SK-N-SH (cell line): Measurements from ENCODE around the gene ST6GALNAC6. TPM values are rescaled to one million over a fixed set of nuclear protein-coding genes. Genes with fewer than 3 reads are reported as not detected.

Experiments
- CTCF ChIA-PET: fragments of 300-600, 350-600 bp; formaldehyde crosslinking; extraction: SDS; loops from one replicate; lab custom pipeline; 2021; lab: Yijun Ruan, JAX
- POLR2A ChIA-PET: fragments of 350-600 bp; sonication (Branson Sonifier 250); formaldehyde crosslinking; extraction: SDS; loops from one replicate; lab custom pipeline; 2020; ENCODE audit warnings: antibody characterized with exemption, inconsistent platforms; lab: Yijun Ruan, JAX
- DNase-seq: peaks from one replicate; pipeline ENCODE4 v3.0.0; 2012
- H2AFZ ChIP-seq: fragments of 200-600 bp; sonication (generic); 2 replicates; pipeline ENCODE4 v1.8.1; 2016; ENCODE audit warnings: antibody characterized with exemption, mild to moderate bottlenecking, low read depth
- H3F3A ChIP-seq: fragments of 200-600 bp; sonication (generic); replicated peaks from 2 replicates; pipeline ENCODE3; 2016; ENCODE audit warnings: antibody characterized with exemption, mild to moderate bottlenecking; ENCODE audit not compliant: insufficient read depth
- H3K27ac ChIP-seq, 2 experiments: fragments of 200-500 bp in 1 of 2; fragments of 200-600 bp in 1 of 2; sonication (Bioruptor generic) in 1 of 2; sonication (generic), shearing (Covaris generic) in 1 of 2; 2 replicates each; pipeline versions ENCODE4 v1.5.1 to v1.6.1; 2014 to 2016; ENCODE audit warnings: low read depth in 2 of 2, inconsistent platforms in 1 of 2, low read length in 1 of 2, mild to moderate bottlenecking in 1 of 2, mixed read lengths in 1 of 2
- H3K27me3 ChIP-seq: fragments of 200-600 bp; sonication (generic), shearing (Covaris generic); 2 replicates; pipeline ENCODE4 v1.6.1; 2016; ENCODE audit warnings: mixed run types; ENCODE audit not compliant: insufficient read depth
- H3K36me3 ChIP-seq, 2 experiments: fragments of 200-500 bp in 1 of 2; fragments of 200-600 bp in 1 of 2; sonication (Bioruptor generic) in 1 of 2; sonication (generic) in 1 of 2; replicated peaks in 1 of 2; 2 replicates each; pipeline versions ENCODE3 to v1.5.1; 2014 to 2016; ENCODE audit warnings: low read length in 1 of 2, mild to moderate bottlenecking in 1 of 2; ENCODE audit not compliant: insufficient read depth in 2 of 2, control insufficient read depth in 1 of 2
- H3K4me1 ChIP-seq, 2 experiments: fragments of 200-500 bp in 1 of 2; fragments of 200-600 bp in 1 of 2; sonication (Bioruptor generic) in 1 of 2; sonication (generic), shearing (Covaris generic) in 1 of 2; 2 replicates each; pipeline versions ENCODE4 v1.5.1 to v1.6.1; 2014 to 2016; ENCODE audit warnings: low read depth in 1 of 2, low read length in 1 of 2, mixed run types in 1 of 2; ENCODE audit not compliant: insufficient read depth in 2 of 2, control insufficient read depth in 1 of 2
- H3K4me2 ChIP-seq: fragments of 200-600 bp; sonication (generic), shearing (Covaris generic); 2 replicates; pipeline ENCODE4 v1.6.1; 2017; ENCODE audit warnings: mixed run types
- H3K4me3 ChIP-seq, 2 experiments: fragments of 200-500 bp in 1 of 2; fragments of 200-600 bp in 1 of 2; sonication (Bioruptor generic) in 1 of 2; sonication (generic), shearing (Covaris generic) in 1 of 2; 2 replicates each; pipeline versions ENCODE4 v1.5.1 to v1.8.1; 2014 to 2016; ENCODE audit warnings: low read depth in 2 of 2, inconsistent platforms in 1 of 2, low read length in 1 of 2, mild to moderate bottlenecking in 1 of 2, mixed read lengths in 1 of 2, moderate library complexity in 1 of 2
- H3K79me2 ChIP-seq: fragments of 200-600 bp; sonication (generic); 2 replicates; pipeline ENCODE4 v1.8.1; 2017; ENCODE audit warnings: mild to moderate bottlenecking; ENCODE audit not compliant: insufficient read depth
- H3K9ac ChIP-seq: fragments of 200-600 bp; sonication (generic); 2 replicates; pipeline ENCODE4 v1.6.1; 2017; ENCODE audit warnings: mixed run types
- H3K9me2 ChIP-seq: fragments of 200-600 bp; sonication (generic); 2 replicates; pipeline ENCODE4 v1.6.1; 2017; ENCODE audit warnings: mixed run types
- H3K9me3 ChIP-seq: fragments of 200-600 bp; sonication (generic); 2 replicates; pipeline ENCODE4 v1.6.1; 2017; ENCODE audit warnings: mixed run types, mild to moderate bottlenecking, moderate library complexity
- H4K20me1 ChIP-seq: fragments of 200-600 bp; sonication (generic); 2 replicates; pipeline ENCODE4 v1.6.1; 2017; ENCODE audit warnings: mild to moderate bottlenecking, mixed run types; ENCODE audit not compliant: insufficient read depth
- EP300 ChIP-seq, 2 experiments: IDR thresholded peaks; 2 replicates each; pipeline versions ENCODE4 v1.4.0 to v1.6.1; 2012; ENCODE audit warnings: borderline replicate concordance in 1 of 2, low read depth in 1 of 2, low read length in 1 of 2
- FOXM1 ChIP-seq: IDR thresholded peaks from 2 replicates; pipeline ENCODE4 v1.4.0; 2012; ENCODE audit warnings: low read depth, mild to moderate bottlenecking
- GATA2 ChIP-seq: sonication (generic); formaldehyde crosslinking; IDR thresholded peaks from 2 replicates; pipeline ENCODE4 v1.5.0; 2020; ENCODE audit warnings: mild to moderate bottlenecking, missing genetic modification reagents
- NFIC ChIP-seq: IDR thresholded peaks from 2 replicates; pipeline ENCODE4 v1.4.0; 2012; ENCODE audit warnings: borderline replicate concordance
- RAD21 ChIP-seq: IDR thresholded peaks from 2 replicates; pipeline ENCODE4 v1.6.1; 2012; ENCODE audit warnings: mild to moderate bottlenecking, low read length
- SMC3 ChIP-seq: IDR thresholded peaks from 2 replicates; pipeline ENCODE4 v1.6.1; 2012; ENCODE audit warnings: low read depth, low read length, improper control_type of control experiment
- TAF1 ChIP-seq: IDR thresholded peaks from 2 replicates; pipeline ENCODE4 v1.6.1; 2012; ENCODE audit warnings: low read depth, mild to moderate bottlenecking, low read length, moderate library complexity, borderline replicate concordance
- TCF12 ChIP-seq: IDR thresholded peaks from 2 replicates; pipeline ENCODE4 v1.4.0; 2012
- TEAD4 ChIP-seq: IDR thresholded peaks from 2 replicates; pipeline ENCODE4 v1.4.0; 2012; ENCODE audit warnings: mild to moderate bottlenecking, borderline replicate concordance; ENCODE audit not compliant: insufficient read depth
- YY1 ChIP-seq: IDR thresholded peaks from 2 replicates; pipeline ENCODE4 v1.4.0; 2012; ENCODE audit warnings: low read depth, mild to moderate bottlenecking
- WGBS: methylation state at CpG from one replicate; pipeline ENCODE4 v1.1.6; 2017; ENCODE audit warnings: low lambda C conversion rate; 5-methylcytosine and 5-hydroxymethylcytosine counted together
- polyA plus RNA-seq, 3 experiments: library from polyadenylated mRNA; depleted of rRNA; stranded (reverse); fragments of >200 nt; gene quantifications; 2 replicates each; pipeline ENCODE4 v1.2.3, GENCODE V29; 2012
- TF ChIP-seq, protein P1 (sequence below): IDR thresholded peaks from 2 replicates; pipeline ENCODE4 v1.4.0; 2012; ENCODE audit warnings: low read depth, borderline replicate concordance
- TF ChIP-seq, protein P2 (sequence below): fragments of 150-350 bp; IDR thresholded peaks from 2 replicates; pipeline ENCODE4 v1.6.1; 2016; ENCODE audit warnings: mild to moderate bottlenecking, low read depth, low read length
- TF ChIP-seq, protein P3 (sequence below): fragments of 200-600 bp; sonication (generic); IDR thresholded peaks from 2 replicates; pipeline ENCODE4 v1.6.1; 2017; ENCODE audit warnings: antibody characterized with exemption, mild to moderate bottlenecking, moderate library complexity

Gene ST6GALNAC6
- polyA plus RNA-seq, 1 of the 3 experiments (the other 2 are of a cell fraction) = 34.8 TPM

DNA sequence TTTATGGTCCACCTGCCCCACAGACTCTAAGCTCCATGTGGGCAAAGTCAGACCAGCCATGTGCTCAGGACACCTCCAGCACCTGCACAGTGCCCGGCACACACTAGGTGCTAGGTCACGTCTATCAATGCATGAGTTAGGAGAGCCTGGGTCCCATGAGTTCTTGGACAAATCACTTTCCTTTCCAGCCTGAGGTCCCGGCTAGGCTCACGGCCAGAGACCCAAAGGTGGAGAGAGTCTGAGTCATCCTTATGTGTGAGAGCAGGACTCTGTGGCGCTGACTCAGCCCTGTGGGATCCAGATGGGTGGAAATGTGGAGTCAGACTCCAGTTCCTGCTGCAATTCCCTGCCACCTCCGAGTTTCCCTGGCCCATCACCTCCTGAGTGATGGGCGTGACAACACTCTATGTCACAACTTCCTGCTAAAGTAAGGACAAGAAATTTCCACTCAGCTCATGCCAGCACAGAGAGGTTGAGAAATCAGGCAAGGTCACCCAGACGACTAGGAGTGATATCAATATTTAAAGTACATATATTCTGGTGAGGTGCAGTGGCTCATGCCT lies 19.9 kb upstream of the ST6GALNAC6 start (continued):
- TF ChIP-seq, protein P1, sequence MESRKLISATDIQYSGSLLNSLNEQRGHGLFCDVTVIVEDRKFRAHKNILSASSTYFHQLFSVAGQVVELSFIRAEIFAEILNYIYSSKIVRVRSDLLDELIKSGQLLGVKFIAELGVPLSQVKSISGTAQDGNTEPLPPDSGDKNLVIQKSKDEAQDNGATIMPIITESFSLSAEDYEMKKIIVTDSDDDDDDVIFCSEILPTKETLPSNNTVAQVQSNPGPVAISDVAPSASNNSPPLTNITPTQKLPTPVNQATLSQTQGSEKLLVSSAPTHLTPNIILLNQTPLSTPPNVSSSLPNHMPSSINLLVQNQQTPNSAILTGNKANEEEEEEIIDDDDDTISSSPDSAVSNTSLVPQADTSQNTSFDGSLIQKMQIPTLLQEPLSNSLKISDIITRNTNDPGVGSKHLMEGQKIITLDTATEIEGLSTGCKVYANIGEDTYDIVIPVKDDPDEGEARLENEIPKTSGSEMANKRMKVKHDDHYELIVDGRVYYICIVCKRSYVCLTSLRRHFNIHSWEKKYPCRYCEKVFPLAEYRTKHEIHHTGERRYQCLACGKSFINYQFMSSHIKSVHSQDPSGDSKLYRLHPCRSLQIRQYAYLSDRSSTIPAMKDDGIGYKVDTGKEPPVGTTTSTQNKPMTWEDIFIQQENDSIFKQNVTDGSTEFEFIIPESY = no peak
- TF ChIP-seq GATA2 (CRISPR knock-in tag) (no peak), EP300 (IDR thresholded peaks at IDR 0.05; ENCODE audit: borderline replicate concordance in 1 of 2, low read depth in 1 of 2, low read length in 1 of 2) (peak in 1 of 2 experiments; percentile 55; a peak in 1 of 4 replicates), TEAD4 (no peak), YY1 (no peak), TAF1 (no peak)
- TF ChIP-seq, protein P2, sequence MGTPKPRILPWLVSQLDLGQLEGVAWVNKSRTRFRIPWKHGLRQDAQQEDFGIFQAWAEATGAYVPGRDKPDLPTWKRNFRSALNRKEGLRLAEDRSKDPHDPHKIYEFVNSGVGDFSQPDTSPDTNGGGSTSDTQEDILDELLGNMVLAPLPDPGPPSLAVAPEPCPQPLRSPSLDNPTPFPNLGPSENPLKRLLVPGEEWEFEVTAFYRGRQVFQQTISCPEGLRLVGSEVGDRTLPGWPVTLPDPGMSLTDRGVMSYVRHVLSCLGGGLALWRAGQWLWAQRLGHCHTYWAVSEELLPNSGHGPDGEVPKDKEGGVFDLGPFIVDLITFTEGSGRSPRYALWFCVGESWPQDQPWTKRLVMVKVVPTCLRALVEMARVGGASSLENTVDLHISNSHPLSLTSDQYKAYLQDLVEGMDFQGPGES = no peak

DNA sequence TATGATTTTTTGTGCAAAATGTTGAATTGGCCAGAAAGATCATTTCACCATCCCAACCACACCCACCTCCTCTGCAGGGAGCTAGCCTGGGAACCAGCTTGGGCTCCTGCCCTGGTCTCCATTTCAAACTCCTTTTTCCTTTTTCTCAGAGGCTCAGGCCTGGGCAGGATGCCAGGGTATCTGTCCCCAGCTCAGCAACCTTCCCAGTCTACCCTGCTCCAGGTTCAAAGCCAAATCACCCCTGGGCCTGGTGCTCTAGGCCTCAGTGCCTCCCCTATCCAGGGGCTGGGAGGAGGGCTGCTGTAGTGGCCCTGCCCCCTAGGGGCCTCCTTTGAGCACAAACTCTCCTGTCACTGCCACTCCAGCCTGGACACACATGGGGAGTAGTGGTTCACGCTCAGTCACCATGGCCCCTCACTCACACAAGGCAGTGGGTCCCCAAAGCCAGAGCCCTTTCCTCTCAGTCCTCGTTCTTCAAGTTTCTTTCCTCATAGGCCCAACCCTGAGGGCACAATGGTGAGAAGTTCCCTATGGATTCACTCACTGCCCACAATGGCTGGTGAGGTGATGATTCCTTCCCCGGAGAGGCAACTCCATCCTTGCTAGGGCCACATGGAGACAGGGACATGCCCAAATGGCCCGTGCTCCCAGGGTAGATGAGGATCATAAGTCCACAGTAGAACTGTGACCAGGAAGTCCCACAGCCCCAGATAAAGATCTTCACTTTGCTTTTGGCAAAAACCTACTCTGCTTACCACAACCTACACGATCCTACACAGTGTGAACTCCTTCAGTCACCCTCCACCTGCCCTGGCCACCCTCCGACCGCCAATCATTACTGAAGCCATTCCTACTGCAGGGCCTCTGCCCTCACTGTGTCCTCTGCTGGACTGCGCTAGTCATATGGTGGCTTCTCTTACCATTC lies 19.0 kb upstream of the ST6GALNAC6 start:
- TF ChIP-seq, protein P3, sequence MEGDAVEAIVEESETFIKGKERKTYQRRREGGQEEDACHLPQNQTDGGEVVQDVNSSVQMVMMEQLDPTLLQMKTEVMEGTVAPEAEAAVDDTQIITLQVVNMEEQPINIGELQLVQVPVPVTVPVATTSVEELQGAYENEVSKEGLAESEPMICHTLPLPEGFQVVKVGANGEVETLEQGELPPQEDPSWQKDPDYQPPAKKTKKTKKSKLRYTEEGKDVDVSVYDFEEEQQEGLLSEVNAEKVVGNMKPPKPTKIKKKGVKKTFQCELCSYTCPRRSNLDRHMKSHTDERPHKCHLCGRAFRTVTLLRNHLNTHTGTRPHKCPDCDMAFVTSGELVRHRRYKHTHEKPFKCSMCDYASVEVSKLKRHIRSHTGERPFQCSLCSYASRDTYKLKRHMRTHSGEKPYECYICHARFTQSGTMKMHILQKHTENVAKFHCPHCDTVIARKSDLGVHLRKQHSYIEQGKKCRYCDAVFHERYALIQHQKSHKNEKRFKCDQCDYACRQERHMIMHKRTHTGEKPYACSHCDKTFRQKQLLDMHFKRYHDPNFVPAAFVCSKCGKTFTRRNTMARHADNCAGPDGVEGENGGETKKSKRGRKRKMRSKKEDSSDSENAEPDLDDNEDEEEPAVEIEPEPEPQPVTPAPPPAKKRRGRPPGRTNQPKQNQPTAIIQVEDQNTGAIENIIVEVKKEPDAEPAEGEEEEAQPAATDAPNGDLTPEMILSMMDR = peak; percentile 17
- TF ChIP-seq SMC3 = no peak
- TF ChIP-seq TCF12 = no peak
- TF ChIP-seq RAD21 = no peak
- TF ChIP-seq NFIC = peak; percentile 19; the same call in 1 of the 2 replicates
- TF ChIP-seq FOXM1 = no peak
- TF ChIP-seq, all 33 proteins: peak for 2
- CTCF ChIA-PET = interaction anchor here (0.6 to 7.0 kb wide), 12 partner anchors 19 to 615 kb away, joined by 3 to 41 read pairs (median 4); partner anchors contain the start of genes AK1, ST6GALNAC6 and TOR2A
- no peak overlapping the region for H3K4me3 ChIP-seq
- H3K27ac ChIP-seq = peak overlapping the region; percentile 30 to 95; a peak in 3 of 4 replicates
- POLR2A ChIA-PET = interaction anchor here (0.6 kb wide), 1 partner anchor 48 kb away, joined by 5 read pairs; no protein-coding TSS in a partner anchor
- H3F3A ChIP-seq = peaks cover 36% of the 10 kb centered on the region
- H3K27me3 ChIP-seq = no peaks in the 10 kb centered on the region
- no peak overlapping the region for H2AFZ ChIP-seq
- H4K20me1 ChIP-seq = no peaks in the 10 kb centered on the region
- no peaks in the 10 kb centered on the region for H3K9me3 ChIP-seq
- H3K9me2 ChIP-seq = no peaks in the 10 kb centered on the region
- peak overlapping the region; percentile 58 for H3K4me2 ChIP-seq
- H3K9ac ChIP-seq = no peak overlapping the region; the same call in 1 of the 2 replicates
- WGBS = 85% methylated on average over 7 of the region's 8 CpGs
- H3K79me2 ChIP-seq = peaks cover 14% of the 10 kb centered on the region
- peak; percentile 55 for DNase-seq
- peaks cover 28 to 40% of the 10 kb centered on the region in 2 experiments; a peak in 3 of 4 replicates for H3K4me1 ChIP-seq
- H3K36me3 ChIP-seq = no peaks in the 10 kb centered on the region
